Tibial nerve (tissue), 4 donors: ENCODE data around the gene CPLANE2.

Source experiments
- EP300 ChIP-seq, 2 donors: sonication (generic); formaldehyde crosslinking; IDR thresholded peaks; one replicate each; pipeline ENCODE4 v1.6.1; 2017; ENCODE audit warnings: antibody characterized with exemption in 2 of 2, mild to moderate bottlenecking in 1 of 2
- POLR2A ChIP-seq, 2 donors: fragments of 450-650 bp; IDR thresholded peaks; one replicate each; pipeline ENCODE4 v1.6.1; 2017; ENCODE audit warnings: antibody characterized with exemption in 2 of 2, mild to moderate bottlenecking in 2 of 2, moderate library complexity in 2 of 2
- TF ChIP-seq, protein P1 (sequence below), 5 experiments: fragments of 200-600 bp in 3 of 5; fragments of 450-650 bp in 2 of 5; sonication (generic) in 3 of 5; IDR thresholded peaks; one replicate each; pipeline ENCODE4 v1.5.1; 2016 to 2019; ENCODE audit warnings: antibody characterized with exemption in 5 of 5, mild to moderate bottlenecking in 3 of 5, moderate library complexity in 2 of 5

DNA sequence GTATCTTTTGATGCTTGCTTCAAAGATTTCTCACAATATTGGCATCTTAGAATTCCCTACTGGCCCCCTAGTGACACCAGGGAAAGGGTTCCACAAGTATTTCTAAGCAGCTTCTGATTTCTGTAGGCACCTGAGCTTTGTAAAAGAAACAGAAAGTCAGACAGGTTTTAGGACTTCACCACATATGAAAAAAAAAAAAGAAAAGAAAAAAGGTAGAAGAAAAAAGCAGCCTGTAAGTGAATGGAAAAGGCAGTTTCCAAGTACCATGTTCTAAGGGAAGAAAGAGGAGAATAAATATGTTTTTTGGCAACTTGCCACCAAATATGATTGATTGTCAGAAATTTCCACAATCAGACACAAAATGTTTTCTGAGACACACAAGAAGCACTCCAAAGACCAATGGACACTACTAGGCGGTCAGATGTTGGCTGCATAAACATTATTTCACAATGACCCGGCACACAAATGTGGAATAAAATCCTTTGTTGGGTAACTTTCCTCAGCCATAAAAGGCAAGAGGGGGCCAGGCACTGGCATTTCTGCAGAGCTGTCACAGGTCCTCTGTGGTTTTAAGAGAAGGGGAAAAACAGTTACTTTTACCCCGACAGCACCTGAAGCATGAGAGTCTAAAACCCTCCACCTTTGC lies 12.7 kb upstream of the CPLANE2 start:
- TF ChIP-seq, protein P1, sequence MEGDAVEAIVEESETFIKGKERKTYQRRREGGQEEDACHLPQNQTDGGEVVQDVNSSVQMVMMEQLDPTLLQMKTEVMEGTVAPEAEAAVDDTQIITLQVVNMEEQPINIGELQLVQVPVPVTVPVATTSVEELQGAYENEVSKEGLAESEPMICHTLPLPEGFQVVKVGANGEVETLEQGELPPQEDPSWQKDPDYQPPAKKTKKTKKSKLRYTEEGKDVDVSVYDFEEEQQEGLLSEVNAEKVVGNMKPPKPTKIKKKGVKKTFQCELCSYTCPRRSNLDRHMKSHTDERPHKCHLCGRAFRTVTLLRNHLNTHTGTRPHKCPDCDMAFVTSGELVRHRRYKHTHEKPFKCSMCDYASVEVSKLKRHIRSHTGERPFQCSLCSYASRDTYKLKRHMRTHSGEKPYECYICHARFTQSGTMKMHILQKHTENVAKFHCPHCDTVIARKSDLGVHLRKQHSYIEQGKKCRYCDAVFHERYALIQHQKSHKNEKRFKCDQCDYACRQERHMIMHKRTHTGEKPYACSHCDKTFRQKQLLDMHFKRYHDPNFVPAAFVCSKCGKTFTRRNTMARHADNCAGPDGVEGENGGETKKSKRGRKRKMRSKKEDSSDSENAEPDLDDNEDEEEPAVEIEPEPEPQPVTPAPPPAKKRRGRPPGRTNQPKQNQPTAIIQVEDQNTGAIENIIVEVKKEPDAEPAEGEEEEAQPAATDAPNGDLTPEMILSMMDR (IDR thresholded peaks at IDR 0.05) = no peak
- no peak for TF ChIP-seq POLR2A (IDR thresholded peaks at IDR 0.05)
- TF ChIP-seq EP300 (IDR thresholded peaks at IDR 0.05) = peak; percentile 54 to 95
